NCI-H1930 (cell line): ENCODE data around the gene BPIFB3.
"Not testable (repeated sequence)": the region's sequence is repeated elsewhere in the genome, so short reads cannot be mapped to it uniquely, and the experiment has no call there.

Source experiments
- DNase-seq, 2 experiments: peaks; one replicate each; lab custom pipeline; 2025; lab: John Stamatoyannopoulos, UW

The BPIFB3 gene

GRCh38 chr20:33091693-33092092 is 38.0 kb downstream of the BPIFB3 start:
- DNase-seq, result no peak

GRCh38 chr20:33092361-33092760 is 38.7 kb downstream of the BPIFB3 start:
- no peak for DNase-seq

- DNase-seq, result no peak
Measured at GRCh38 chr20:33093074-33093473, 39.4 kb downstream of the BPIFB3 start.

GRCh38 chr20:33093582-33093981 is 39.9 kb downstream of the BPIFB3 start:
- no peak for DNase-seq

GRCh38 chr20:33095249-33095648 is 41.5 kb downstream of the BPIFB3 start:
- no peak for DNase-seq

GRCh38 chr20:33095902-33096584 is 42.3 kb downstream of the BPIFB3 start:
- peak; percentile 53 to 69 for DNase-seq

- no peak for DNase-seq
Measured at GRCh38 chr20:33097001-33097400, 43.3 kb downstream of the BPIFB3 start.

GRCh38 chr20:33099843-33100538 is 46.3 kb downstream of the BPIFB3 start:
- DNase-seq, result no peak

- no peak for DNase-seq
Measured at GRCh38 chr20:33103556-33103955, 49.9 kb downstream of the BPIFB3 start.

- DNase-seq, result no peak
Measured at GRCh38 chr20:33104336-33104735, 50.6 kb downstream of the BPIFB3 start.

- no peak for DNase-seq
Measured at GRCh38 chr20:33105316-33105924, 51.7 kb downstream of the BPIFB3 start.

- not testable (repeated sequence) for DNase-seq
Measured at GRCh38 chr20:33106058-33106620, 52.4 kb downstream of the BPIFB3 start.

- DNase-seq, result no peak
Measured at GRCh38 chr20:33108661-33109060, 55.0 kb downstream of the BPIFB3 start.

- DNase-seq, result no peak
Measured at GRCh38 chr20:33110147-33110825, 56.6 kb downstream of the BPIFB3 start.

- DNase-seq, result no peak
Measured at GRCh38 chr20:33111306-33111705, 57.6 kb downstream of the BPIFB3 start.

- DNase-seq, result no peak
Measured at GRCh38 chr20:33112547-33113386, 59.1 kb downstream of the BPIFB3 start.

GRCh38 chr20:33113387-33113908 is 59.7 kb downstream of the BPIFB3 start:
- no peak for DNase-seq

- not testable (repeated sequence) for DNase-seq
Measured at GRCh38 chr20:33115501-33115900, 61.8 kb downstream of the BPIFB3 start.

- DNase-seq, result no peak
Measured at GRCh38 chr20:33119725-33120720, 66.3 kb downstream of the BPIFB3 start.

GRCh38 chr20:33120934-33121333 is 67.2 kb downstream of the BPIFB3 start:
- DNase-seq, result no peak
